Peyer's patch (tissue), 4 donors: ENCODE measurements around the gene PRR7.

Experiments used
- CTCF ChIP-seq, 6 experiments: fragments of 450-650 bp in 4 of 6; fragments of 200-600 bp in 2 of 6; sonication (generic) in 1 of 6; IDR thresholded peaks; one replicate each; pipeline ENCODE4 v1.5.1; 2017 to 2019; ENCODE audit warnings: antibody characterized with exemption in 6 of 6, mild to moderate bottlenecking in 3 of 6, moderate library complexity in 1 of 6
- POLR2A ChIP-seq, 2 donors: fragments of 450-650 bp; IDR thresholded peaks; one replicate each; pipeline ENCODE4 v1.5.1; 2017; ENCODE audit warnings: antibody characterized with exemption in 2 of 2, mild to moderate bottlenecking in 2 of 2, moderate library complexity in 2 of 2

GRCh38 chr5:177438468-177438867, 8.1 kb upstream of the PRR7 start:
- TF ChIP-seq CTCF (IDR thresholded peaks at IDR 0.05) (no peak), POLR2A (IDR thresholded peaks at IDR 0.05) (no peak)
